Measurements from ENCODE around the gene MPRIP.

GRCh38 chr17:16995930-16996329, 46.3 kb upstream of the MPRIP start:
- TF ChIP-seq CTCF (optimal IDR thresholded peaks at IDR 0.05 in 1 of 3, IDR thresholded peaks at IDR 0.05 in 1 of 3, conservative IDR thresholded peaks at IDR 0.05 in 1 of 3; ENCODE audit: extremely low read depth in 1 of 3, insufficient read depth in 2 of 3, low read length in 3 of 3) (no peak), EZH2 (IDR thresholded peaks at IDR 0.05; ENCODE audit: low read length) (no peak)
